ENCODE results near the gene PPP1R13B.
"Not testable (repeated sequence)": the region's sequence is repeated elsewhere in the genome, so short reads cannot be mapped to it uniquely, and the experiment has no call there.

PPP1R13B gene

DNA sequence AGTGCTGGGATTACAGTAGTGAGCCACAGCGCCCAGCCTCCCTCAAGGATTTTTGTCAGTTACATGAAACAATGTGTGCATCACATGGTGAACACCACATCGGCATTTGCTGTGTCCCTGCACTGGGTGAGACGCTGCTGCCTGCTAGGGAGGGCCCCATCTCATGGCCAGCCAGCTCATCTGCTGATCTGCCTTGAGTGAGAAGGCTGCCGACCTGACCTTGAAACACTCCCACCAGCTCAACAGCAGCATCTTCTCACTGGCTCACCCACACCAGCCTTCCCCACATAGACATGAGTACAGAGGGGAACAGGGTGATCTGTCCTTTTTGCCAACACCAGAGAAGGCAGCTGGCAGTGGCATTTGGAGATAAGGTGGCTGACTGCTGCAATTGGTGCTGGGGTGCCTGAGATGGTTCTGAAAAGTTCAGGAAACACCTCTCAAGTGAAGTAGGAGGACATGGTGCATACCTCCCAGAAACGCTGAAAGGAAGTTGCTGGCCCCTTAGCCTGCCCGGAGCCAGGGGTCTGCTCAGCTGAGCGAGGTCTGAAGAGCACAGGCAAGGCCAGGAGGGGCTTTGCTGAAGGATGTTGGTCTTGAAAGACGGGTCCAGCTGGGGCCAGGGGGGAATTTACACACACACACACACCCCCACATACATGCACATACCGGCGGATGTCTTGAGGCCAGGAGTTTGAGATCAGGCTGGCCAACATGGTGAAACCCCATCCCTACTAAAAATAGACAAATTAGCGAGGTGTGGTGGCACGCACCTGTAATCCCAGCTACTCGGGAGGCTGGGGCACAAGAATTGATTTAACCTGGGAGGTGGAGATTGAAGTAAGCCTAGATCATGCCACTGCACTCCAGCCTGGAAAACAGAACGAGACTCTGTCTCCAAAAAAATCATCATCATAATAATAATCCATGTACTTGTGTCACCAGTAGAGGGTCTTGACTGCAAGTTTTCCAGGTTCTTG lies 14.3 kb upstream of the PPP1R13B start:
- no peak for DNase-seq (ENCODE audit: low spot score)

DNA sequence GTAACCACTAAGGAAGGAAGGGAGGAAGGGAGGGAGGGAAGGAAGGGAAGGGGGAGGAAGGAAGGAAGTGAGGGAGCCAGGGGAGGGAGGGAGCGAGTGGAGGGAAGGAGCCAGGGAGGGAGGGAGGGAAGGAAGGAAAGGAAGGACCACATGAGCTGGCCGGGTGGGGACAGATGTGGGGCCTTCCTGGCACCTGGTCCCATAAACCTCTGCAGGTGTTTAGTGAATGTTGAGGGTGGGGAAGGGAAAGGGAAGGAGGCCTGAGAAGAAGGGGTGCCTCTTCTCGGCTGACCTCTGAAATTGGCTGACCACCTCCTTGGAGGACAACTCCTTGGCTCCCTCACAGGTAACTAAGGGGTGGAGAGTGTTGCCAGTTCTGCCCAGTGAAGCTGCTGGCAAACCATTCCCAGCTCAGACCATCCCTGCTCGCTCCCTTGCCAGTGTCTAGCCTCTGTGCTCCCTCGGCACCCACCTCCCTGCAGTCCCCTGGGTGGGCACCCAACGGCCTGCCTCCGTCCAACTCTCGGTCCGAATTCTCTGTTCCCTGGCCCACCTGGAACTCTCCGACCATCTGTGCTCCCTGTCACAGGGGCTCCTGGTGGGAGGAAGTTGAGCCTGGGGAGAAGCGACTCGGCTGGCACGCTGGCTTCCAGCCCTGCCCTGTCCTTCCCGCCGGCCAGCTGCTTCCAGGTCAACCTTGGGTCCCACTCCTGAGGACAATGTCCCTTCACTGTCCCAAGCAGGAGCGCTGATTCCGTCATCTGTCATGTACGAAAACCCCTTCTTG lies 12.2 kb upstream of the PPP1R13B start:
- DNase-seq (ENCODE audit: low spot score) = no peak

DNA sequence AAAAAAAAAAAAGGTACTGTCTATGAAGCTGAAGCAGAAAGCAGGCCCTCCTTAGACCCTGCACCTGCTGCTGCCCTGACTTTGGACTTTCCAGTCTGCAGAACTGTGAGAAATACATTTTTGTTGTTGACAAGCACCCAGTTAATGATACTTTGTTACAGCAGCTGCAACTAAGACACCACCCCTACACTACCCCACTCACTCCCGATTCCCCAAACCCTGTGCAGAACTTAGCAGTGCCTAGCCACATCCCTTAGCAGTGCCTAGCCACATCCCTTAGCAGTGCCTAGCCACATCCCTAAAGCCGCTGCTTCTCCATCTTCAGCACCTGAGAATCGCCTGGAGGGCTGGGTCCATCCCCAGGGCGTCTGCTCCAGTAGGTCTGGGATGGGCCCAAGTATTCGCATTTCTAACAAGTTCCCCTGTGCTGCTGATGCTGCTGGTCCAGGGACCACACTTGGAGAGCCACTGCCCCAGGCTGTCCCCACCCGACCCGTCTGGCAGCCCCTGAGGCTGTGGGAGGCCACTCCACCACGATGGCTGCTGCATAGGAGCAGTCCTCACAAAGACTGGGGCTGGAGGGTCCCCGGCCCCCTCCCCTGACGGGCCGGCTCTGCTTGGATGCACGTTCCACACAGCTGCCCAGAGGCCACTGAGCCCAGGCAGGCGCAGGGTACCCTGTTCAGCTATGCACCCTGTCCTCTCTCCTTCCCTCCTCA lies 10.8 kb upstream of the PPP1R13B start:
- no peak for DNase-seq (ENCODE audit: low spot score)

DNA sequence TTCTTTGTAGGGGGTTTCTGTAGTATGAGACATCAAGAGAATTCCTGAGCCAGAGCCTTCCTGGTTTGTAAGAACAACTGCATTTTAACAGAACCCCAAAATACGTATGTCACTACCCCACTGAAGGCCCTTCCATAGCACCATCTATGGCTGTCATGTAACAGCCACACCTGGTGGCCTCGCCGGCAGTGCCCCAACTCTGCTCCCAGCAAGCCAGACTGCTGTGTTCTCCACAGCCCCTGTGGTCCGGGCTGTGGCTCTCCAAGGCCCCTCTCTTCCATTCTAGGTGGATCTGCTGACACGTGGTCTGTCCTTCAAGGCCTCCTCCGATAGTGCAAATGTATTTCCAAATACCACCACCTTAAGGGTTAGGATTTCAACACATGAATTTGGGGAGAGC lies 9.9 kb upstream of the PPP1R13B start:
- no peak for DNase-seq (ENCODE audit: low spot score)

DNA sequence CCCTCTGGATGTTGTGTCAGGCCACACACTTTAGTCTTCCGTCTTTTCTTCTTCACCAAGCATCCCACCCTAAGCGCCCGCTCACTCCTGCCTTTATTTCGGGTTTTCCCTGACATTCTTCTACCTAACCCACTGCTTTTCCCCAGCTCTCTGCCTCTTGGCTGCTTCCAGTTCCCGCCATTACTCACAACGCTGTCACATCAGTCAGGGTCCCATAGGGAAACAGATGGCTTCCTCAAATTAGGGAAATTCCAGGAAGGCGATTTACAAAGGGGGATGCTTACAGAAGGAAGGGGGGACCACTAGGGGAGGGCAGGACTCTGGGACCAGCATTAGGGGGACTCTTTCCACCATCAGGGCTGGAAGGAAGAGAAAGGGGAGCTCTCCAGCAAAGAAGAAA lies 9.2 kb upstream of the PPP1R13B start:
- no peak for DNase-seq (ENCODE audit: low spot score)

DNA sequence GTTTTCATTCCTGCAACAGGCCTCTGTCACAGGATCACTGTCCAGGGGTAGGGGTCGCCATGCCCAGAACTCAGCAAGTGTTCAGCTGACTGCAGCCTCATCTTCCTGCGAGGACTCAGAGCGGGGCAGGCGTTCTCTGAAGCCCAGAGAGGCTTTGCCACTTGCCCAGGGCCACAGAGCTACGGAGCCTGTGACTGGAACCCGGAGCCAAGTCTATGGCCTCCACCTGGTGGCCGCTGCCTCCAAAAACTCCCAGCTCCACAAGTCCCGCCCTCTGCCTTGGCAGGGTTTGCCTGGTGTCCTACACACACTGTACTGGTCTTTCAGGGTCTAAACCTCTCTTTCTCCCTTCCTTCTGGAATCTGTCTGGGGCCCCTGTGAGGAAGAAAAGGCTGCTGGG lies 8.7 kb upstream of the PPP1R13B start:
- DNase-seq (ENCODE audit: low spot score) = no peak

DNA sequence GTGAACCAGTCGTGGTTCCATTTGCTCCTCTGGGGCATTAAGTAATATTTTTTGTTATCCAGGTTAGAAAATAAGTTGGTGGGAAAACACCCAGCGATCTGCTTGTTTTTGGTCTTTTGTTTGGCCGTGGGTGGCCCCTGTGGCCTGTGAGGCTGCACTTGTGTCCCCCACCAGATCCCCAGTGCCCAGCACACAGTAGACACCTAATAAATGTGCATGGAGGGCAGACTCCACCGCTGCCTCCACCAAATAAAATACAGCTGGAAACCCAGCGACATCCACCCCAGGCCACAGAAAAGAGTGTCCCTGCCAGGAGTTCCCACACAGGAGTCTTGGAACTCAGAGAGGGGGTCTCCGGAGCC lies 8.3 kb upstream of the PPP1R13B start:
- no peak for DNase-seq (ENCODE audit: low spot score)

DNA sequence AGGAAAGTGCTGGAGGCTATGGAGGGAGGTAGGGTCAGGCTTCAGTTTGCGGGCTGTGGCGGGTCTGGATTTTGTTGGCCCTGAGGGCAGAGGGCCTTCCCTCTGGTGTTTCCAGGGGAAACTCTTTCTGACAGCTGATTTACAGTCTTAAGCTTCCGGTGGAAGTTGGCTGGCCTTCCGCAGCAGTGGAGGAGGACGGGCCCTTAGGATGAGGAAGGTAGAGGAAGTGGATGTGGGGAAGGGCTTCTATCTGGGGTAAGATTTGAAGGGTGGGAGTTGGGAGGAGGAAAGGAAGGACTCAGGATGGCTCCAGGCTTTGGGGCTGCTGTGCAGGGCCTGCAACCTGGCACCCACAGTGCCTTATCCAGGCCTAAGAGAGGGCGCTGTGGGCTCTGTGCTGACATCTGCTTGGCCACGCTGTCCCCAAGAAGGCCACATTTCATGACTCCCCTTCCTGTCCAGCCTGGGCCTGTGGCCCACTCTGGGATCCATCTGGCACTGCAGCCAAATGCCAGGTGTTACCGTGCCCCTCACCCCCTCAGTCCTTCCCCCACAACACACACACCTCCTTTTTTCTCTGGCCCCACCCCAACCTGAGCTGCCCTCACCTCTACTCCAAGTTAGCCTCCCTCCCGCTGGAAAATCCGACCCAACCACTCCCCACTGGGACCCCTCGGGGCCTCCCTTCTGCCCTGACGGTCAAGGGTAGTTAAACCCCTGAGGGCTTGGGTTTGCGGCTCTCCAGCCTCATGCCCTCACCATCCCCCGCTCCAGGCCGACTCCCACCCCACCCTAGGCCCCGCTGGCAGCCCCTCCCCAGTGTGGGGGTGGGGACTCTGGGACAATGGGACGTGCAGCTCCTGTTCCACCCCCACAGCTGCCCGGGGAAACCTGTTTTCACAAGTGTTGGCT lies 7.7 kb upstream of the PPP1R13B start:
- DNase-seq (ENCODE audit: low spot score) = peak; percentile 36

DNA sequence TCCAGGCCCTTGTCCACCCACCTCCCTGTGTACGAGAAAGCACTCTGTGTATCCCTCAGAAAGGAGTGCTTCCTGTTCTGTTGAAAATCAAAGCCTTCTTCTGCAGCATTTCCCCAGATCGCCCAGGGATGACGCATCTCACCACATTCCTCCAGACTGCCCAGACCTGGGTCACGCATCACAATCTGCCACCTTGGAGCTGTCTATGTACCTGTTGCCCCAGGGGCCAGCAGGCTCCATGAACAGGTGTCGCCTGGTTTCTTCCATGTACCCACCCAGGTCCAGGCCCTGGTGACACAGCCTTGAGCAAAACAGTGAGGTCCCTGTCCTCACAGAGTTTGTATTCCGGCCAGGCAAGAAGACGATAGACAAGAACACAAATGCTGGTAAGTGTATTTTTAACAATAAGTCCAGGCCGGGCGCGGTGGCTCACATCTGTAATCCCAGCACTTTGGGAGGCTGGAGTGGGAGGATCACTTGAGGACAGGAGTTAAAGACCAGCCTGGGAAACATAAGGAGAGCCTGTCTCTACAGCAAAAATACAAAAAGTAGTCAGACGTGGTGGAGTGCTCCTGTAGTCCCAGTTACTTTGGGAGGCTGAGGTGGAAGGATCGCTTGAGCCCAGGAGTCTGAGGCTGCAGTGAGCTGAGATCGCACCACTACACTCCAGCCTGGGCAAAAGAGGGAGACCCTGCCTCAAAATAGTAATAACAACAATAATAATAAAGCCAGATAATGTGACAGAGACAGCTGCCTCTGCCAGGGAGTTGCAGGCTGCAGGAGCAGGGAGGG lies 6.8 kb upstream of the PPP1R13B start:
- DNase-seq (ENCODE audit: low spot score) = no peak

DNA sequence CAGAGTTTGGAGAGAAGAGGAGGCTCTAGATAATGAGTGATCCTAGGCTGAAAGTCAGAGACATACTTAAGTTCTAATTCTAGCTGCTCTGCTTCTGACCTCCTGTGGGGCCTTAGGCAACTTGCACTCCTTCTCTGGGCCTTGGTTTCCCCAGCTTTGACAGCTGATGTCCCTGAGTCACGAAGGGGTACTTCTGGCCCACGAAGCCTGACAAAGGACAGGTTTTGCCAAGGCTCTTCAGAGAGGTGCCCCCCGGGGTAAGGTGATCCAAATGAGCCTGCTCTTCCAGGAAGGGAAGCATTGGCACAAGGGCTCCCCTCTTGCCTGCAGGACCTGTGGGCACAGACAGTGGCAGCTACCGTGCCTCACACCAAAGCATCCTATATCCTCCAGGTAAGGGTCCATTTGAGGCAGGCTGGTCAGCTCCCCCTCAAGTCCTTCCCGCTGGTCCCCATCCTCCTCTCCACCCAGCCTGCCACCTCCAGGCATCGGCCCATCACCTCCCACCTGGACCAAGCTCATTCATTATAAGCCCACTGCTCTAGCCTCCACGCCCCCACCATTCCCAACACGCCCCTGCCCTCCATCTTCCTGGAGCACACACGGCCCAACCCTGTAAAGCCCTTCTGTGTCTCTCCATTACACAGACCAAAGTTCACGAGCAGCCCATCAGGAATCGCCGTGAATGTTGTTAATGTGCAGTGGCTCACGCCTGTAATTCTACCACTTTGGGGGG lies 1.9 kb upstream of the PPP1R13B start:
- no peak for DNase-seq (ENCODE audit: low spot score)

DNA sequence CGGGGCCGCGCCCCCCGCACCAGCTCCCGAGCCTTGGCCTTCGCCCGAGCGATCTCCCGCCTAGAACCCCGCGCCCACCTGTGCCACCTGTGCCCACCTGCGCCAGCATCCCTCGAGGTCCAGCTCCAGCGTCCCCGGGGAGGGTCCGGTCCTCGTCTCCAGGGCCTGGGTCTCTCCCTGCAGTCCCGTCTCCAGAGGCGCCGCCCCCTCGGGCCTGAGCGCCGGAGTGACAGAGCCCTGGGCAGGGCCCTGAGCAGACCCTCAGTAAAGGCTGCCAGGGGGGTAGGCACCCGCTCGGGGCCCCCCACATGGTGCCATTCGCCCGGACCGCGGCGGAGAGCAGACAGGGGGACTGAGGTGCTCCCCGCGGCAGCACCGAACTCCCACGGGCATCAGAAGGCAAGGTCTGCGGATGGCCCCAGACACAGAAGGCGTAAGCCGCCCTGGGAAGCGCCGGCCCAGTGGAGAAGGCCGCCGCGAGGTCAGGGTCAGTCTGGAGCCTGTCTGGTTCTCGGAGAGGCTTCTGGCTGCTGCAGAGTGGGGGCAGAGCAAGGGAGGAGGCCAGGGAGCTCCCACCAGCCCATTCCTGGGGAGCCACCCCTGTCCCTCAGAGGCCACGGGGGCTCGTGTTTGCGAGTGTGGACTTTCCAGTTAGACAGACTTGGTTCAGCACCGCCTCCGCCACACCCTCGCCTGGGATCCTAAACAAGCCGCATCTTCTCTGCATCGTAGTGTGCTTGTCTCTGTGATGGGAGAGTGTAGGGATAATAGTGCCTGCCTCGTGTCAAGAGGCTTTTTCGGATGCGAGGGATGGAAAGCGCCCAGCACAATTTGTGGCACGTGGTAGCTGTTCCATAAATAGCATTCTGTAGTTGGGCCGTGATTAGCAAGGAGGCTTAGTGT lies 1.1 kb upstream of the PPP1R13B start:
- DNase-seq (ENCODE audit: low spot score) = no peak

DNA sequence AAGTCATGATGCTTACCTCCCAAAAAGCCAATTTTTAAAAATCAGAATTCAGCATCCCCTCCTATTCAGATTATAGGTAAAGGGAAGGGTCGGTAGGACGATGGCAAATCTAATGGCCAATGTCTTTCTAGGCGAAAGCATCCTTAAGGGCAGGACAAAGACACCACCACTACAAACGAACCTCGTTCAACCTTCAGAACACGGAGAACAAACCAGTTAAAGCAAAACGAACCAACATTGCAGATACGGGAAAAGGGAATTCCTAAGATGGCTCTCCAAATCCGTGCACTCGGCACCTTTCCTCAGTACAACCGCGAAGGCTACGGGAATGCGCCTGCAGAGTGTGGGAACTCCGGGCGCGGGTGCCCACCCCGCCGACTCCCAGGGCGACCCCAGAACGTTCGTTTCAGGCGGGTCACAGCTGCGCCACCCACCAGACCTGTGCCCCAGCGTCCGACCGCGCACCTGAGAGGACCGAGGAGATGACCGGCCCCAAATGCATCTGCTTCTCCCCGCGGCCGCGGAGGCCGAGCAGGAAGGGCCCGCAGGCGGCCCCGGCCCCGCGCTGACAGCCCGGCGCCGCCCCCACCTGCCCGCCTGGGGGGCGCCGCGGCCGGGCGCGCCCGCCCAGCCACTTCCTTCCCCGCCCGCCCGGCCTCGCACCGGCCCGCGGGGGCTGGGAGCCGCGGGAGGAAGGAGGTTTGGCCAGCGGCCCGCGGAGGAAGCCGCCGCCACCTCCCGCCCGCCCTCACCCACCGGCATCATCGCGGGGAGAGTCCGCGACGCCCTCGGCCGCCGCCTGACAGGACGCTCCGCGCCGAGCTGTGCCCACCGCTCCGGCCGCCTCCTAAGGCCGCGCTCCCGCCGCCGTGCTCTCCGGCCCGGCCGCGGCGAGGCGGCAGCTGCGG lies 578 bp downstream of the PPP1R13B start:
- DNase-seq (ENCODE audit: low spot score) = peak; percentile 56

DNA sequence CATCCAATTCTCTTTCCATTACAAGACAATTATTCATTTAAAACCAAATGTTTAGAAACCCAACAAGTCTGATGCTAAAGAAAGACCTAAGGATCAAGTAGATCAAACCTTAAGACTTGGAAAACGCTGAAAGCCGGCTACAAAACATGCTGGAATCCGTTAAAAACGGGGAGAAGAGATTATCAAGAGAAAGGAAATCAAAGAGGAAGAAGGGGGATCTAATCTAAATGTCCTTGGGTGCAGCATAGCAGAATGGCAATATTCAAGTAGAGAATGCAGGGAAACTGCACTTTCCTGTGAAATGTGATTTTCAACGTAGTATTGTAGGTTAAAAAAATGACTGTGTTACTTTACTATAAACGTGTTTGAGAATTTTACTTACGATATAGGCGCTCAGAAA lies 1.3 kb downstream of the PPP1R13B start:
- no peak for DNase-seq (ENCODE audit: low spot score)

DNA sequence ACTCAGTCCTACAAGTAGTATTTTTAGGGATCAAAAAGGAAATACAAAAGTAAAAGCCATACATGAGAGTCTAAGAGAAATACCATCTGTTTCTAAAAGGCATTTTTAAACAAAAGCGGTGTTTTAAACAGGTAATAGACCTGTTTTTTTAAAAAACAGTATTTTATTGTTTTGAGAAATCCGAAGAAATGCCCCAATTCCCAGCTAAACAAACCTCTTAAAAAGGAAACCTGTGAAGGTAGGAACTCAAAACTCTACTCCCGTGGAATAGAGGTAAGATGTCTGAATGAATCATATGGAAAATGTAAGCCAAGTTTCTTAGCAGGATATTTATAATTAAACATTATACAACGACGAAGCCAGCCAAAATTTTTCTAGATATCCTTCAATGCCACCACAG lies 2.0 kb downstream of the PPP1R13B start:
- no peak for DNase-seq (ENCODE audit: low spot score)

DNA sequence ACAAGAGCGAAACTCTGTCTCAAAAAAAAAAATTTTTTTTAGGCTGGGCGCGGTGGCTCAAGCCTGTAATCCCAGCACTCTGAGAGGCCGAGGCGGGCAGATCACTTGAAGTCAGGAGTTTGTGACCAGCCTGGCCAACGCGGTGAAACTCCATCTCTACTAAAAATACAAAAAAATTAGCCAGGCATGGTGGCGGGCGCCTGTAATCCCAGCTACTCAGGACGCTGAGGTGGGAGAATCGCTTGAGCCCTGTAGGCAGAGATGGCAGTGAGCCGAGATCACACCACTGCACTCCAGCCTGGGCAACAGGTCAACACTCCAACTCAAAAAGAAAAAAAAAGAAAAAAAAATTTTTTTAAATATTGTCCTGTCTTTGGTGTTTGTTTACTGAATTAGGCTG lies 6.1 kb downstream of the PPP1R13B start:
- DNase-seq (ENCODE audit: low spot score) = not testable (repeated sequence)

DNA sequence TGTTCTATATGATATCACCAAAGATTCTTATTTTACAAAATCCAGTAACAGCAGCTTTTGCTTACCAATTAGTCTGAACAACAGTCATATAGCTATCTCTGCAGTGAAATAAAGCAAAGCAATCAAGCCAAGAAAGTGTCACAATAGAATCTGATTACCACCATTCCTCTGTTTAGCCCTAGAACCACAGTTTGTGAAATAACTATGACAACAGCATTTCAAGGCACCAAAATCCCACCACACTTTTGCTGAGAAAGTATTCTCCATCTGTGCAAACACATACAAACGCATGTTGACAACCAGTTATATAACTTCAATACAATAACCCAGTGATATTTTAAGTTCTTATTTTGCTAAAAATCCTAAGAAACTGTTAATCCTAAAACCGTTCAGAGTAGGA lies 7.4 kb downstream of the PPP1R13B start:
- DNase-seq (ENCODE audit: low spot score) = no peak

DNA sequence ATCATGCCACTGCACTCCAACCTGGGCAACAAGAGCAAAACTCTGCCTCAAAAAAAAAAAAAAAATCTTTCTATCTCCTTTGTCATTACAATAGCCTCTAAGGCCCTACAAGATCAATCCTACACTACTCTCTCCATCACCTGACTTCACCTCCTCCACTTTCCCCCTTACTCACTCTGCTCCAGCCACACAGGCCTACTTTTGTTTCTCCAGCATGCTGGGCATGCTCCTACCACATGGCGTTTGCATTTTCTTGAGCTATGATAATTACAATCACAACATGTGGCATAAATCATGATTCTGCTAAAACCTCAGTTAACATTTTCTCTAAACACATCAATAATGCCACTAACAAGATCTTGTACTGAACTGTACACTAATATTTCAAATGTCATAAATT lies 7.8 kb downstream of the PPP1R13B start:
- DNase-seq (ENCODE audit: low spot score) = no peak

DNA sequence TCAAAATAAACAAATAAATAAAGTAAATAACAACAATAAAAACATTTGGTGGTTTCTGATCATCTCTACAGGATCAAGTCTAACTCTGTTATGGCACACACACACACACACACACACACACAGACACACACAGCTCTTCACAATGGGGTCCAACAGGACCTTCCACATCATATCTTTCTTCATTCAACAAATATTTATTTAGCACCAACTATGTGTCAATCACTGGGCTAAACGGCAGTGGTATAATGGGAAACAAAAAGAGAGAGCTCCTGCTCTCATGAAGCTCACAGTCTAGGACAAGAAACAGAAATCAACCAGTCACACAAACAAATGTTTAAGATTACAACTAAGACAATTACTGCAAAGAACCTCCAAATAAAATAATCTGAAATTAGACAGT lies 9.3 kb downstream of the PPP1R13B start:
- no peak for DNase-seq (ENCODE audit: low spot score)
